Ovary (tissue), 3 donors: Measurements from ENCODE around the gene SNRPD3.
"Not testable (repeated sequence)": the region's sequence is repeated elsewhere in the genome, so short reads cannot be mapped to it uniquely, and the experiment has no call there.

Experiments
- EP300 ChIP-seq: sonication (generic); formaldehyde crosslinking; IDR thresholded peaks from one replicate; pipeline ENCODE4 v1.6.1; 2017; ENCODE audit warnings: antibody characterized with exemption
- POLR2A ChIP-seq: fragments of 450-650 bp; IDR thresholded peaks from one replicate; pipeline ENCODE4 v1.6.1; 2017; ENCODE audit warnings: antibody characterized with exemption, mild to moderate bottlenecking, moderate library complexity
- TF ChIP-seq, protein P1 (sequence below), 3 donors: fragments of 450-650 bp in 2 of 3; fragments of 200-600 bp in 1 of 3; IDR thresholded peaks; one replicate each; pipeline versions ENCODE4 v1.5.1 to v1.8.0; 2016 to 2022; ENCODE audit warnings: antibody characterized with exemption in 3 of 3, mild to moderate bottlenecking in 1 of 3
- donor health status: DM: no; HTN: no; CAD: no.

DNA sequence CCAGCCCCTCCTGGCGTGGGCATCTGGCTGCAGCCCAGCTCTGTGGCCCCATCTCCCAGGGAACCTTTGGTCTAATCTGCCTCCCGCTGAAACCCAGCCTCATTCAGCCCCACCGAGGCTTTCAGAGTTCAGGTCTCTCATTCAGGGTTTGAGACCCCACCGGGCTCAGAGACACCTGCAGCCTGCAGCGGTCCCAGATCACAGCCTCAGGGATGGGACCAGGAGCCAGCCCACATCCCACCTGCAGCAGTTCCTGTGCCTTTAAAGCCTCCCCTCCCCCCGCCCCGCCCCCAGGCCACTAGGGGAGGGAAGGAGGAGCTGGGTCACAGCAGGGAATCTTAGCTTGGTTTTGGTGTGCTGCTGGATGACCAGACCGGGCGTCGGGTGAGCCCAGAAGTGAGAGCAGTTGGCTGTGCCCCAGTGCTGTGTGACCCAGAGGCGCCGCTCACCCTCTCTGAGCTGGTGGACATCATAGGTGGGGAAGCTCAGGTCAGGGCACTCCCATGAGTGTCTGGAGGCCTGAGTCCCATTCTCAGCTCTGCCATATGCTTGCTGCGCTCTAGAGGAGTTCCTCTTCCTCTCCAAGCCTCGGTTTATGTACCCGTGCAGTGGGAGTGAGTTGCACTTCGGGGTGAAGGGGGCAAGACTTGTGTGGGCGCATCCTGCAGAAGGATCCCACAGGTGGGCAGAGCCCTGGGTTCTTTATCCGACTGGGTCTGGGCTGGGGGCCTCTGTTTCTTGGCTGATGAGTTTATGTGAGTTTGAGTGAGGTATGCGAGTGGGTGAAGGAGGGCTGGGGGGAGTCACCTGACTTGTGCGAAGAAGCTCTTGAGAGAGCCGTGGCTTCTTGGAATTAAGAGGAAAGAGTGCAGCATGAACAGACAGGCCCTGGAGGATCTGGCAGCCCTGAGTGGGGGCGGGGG is 47.3 kb downstream of the SNRPD3 start, which contains the start of gene GGT1:
- not testable (repeated sequence) for TF ChIP-seq EP300, POLR2A
- TF ChIP-seq, protein P1, sequence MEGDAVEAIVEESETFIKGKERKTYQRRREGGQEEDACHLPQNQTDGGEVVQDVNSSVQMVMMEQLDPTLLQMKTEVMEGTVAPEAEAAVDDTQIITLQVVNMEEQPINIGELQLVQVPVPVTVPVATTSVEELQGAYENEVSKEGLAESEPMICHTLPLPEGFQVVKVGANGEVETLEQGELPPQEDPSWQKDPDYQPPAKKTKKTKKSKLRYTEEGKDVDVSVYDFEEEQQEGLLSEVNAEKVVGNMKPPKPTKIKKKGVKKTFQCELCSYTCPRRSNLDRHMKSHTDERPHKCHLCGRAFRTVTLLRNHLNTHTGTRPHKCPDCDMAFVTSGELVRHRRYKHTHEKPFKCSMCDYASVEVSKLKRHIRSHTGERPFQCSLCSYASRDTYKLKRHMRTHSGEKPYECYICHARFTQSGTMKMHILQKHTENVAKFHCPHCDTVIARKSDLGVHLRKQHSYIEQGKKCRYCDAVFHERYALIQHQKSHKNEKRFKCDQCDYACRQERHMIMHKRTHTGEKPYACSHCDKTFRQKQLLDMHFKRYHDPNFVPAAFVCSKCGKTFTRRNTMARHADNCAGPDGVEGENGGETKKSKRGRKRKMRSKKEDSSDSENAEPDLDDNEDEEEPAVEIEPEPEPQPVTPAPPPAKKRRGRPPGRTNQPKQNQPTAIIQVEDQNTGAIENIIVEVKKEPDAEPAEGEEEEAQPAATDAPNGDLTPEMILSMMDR (IDR thresholded peaks at IDR 0.05) = not testable (repeated sequence)
